Fibroblast of the aortic adventitia (primary cell): Measurements from ENCODE around the gene ZXDC. TPM values are rescaled to one million over a fixed set of nuclear protein-coding genes. Genes with fewer than 3 reads are reported as not detected.
A peak's percentile ranks its signal among the peaks of the same experiment; 100 is the strongest.

ENCODE experiments used
- DNase-seq: peaks from one replicate; pipeline ENCODE4 v3.0.0-alpha.2; 2010; ENCODE audit warnings: low read depth
- H3K4me3 ChIP-seq: 2 replicates; pipeline ENCODE4 v1.5.1; 2011; ENCODE audit warnings: low read depth, mild to moderate bottlenecking, control low read depth, low read length, moderate library complexity
- CTCF ChIP-seq: IDR thresholded peaks from 2 replicates; pipeline ENCODE4 v1.5.1; 2011; ENCODE audit warnings: mild to moderate bottlenecking, low read length, control low read depth, inconsistent platforms; ENCODE audit not compliant: insufficient read depth
- total RNA-seq: library from RNA; depleted of rRNA; stranded (reverse); fragments of >200 nt; gene quantifications from 2 replicates; pipeline ENCODE4 v1.2.3, GENCODE V29; 2012; ENCODE audit warnings: low replicate concordance

Gene ZXDC
- total RNA-seq, 1 donor, result 26.7 TPM

GRCh38 chr3:126473292-126474168, 2.2 kb downstream of the ZXDC start:
- TF ChIP-seq CTCF, result no peak
- H3K4me3 ChIP-seq, result peak overlapping the region; percentile 51
- no peak for DNase-seq

GRCh38 chr3:126472277-126473006, 3.2 kb downstream of the ZXDC start:
- peak overlapping the region; percentile 51 for H3K4me3 ChIP-seq
- peak; percentile 93 for DNase-seq
- peak; percentile 30 for TF ChIP-seq CTCF

- DNase-seq, result no peak
- no peak for TF ChIP-seq CTCF
- H3K4me3 ChIP-seq, result no peak overlapping the region
Measured at GRCh38 chr3:126469479-126469878, 6.2 kb downstream of the ZXDC start.

DNA sequence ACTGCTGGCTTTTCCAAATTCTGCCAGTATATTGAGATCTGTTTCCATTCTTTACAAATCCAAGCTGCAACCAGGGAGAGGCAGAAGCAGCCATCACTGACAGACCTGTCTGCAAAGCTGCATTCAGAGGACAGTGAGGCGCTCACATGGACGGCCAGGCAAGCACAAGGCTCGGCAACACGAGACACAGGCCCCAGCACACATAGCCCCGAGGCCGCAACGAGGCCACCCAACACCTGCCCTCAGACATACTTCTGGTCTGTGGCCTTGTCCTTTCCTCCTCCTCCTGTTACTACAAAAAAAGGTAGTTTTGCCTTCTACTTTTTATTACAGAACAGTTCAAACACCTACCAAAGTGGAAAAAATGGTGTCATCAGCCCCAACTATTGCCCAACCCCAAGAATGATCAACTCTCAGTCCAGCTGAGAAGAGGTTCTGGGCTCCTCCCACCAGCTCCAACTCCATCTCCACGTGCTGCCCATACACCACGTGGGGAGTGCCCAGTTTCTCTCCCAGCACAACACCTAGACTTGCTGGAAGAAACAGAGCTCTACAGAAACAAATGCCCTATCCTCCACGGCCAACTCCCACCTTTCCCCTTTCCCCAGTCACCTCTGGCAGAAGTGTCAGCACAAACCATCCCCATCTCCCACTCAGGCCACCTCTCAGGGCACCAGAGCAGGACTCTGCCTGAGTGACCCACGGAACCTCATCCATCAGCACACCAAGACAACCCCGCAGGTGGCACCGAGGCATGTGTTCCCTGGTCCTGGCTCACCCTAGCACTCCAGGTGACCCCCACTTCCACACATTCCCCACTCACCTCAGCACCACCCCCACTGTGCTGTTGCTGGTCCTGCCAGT, 7.4 kb downstream of the ZXDC start:
- TF ChIP-seq CTCF, result no peak
- H3K4me3 ChIP-seq, result no peak overlapping the region
- DNase-seq, result no peak

- no peak for TF ChIP-seq CTCF
- H3K4me3 ChIP-seq, result no peak overlapping the region
- DNase-seq, result no peak
Measured at GRCh38 chr3:126467611-126467955, 8.1 kb downstream of the ZXDC start.

DNA sequence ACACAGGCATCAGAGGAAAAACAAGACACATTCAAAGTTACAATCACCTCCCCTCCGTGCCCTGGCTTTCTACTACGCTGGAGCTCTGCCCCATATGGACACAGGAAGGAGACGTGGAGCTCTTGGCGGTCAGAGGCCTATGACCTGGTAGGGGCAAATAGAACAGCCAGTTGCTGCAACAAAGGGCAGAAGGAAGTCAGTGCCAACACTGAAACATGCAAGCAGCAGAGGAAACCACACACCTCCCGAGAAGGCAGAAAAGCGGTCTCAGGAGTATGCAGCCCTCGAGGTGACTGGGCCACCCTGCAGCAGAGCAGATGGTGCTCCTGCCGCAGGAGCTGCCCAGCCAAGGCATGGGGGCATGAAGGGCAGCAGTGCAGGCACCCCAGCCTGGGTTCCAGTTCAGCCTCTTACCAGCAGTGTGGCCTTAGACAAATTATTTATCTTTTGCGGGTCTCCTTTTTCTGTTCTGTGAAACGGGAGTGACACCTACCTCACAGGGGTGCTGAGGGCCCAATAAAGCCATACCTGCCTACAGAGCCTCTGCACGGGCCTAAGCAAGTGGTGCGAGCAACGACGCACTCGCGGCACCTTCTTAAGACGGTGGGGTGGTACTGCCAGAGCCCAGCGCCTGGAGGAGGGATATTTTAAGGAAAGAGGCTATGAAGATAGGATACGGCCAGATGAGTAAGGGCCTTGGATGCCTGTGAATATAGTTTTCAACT, 8.6 kb downstream of the ZXDC start:
- H3K4me3 ChIP-seq, result no peak overlapping the region
- no peak for TF ChIP-seq CTCF
- DNase-seq, result no peak
